ENCODE results near the gene ITGAX.

Gene ITGAX

DNA sequence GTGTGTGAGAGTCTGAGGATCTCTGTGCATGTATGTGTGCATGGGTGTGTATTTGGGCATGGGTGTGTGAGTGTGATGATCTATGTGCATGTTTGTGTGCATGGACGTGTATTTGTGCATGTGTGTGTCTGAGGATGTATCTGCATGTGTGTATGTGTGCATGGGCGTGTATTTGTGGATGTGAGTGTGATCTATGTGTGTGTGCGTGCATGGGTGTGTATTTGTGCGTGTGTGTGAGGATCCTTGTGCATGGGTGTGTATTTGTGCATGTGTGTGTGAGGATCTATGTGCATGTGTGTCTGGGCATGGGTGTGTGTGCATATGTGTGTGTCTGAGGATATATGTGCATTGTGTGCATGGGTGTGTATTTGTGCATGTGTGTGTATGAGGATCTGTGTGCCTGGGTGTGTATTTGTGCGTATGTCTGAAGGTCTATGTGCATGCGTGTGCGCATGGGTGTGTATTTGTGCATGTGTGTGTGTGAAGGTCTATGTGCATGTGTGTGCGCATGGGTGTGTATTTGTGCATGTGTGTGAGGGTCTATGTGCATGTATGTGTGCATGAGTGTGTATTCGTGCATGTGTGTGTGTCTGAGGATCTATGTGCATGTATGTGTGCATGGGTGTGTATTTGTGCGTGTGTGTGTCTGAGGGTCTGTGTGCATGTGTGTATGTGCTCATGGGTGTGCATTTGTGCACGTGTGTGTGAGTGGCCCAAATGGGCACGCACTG is 26.5 kb upstream of the ITGAX start:
- H3K9me3 ChIP-seq (ENCODE audit: insufficient read depth, low read length): 0 out of 2 replicates have a peak, but pooled peaks cover 1% of the 10 kb centered on the region
- no peak overlapping the region for H3K9ac ChIP-seq (ENCODE audit: insufficient read length, low read depth)
- peaks cover 38% of the 10 kb centered on the region for H3K27me3 ChIP-seq (ENCODE audit: insufficient read depth, insufficient read length)
- TF ChIP-seq SUZ12 (IDR thresholded peaks at IDR 0.05; ENCODE audit: extremely low read depth, insufficient read depth, insufficient read length): no peak
- TF ChIP-seq ZNF274 (IDR thresholded peaks at IDR 0.05; ENCODE audit: low read depth, low read length): no peak
- no peak for TF ChIP-seq YY1 (IDR thresholded peaks at IDR 0.05; ENCODE audit: insufficient read depth, insufficient read length)
- peaks cover 13% of the 10 kb centered on the region for H3K4me1 ChIP-seq (ENCODE audit: insufficient read depth, insufficient read length)
- no peaks in the 10 kb centered on the region for H3K36me3 ChIP-seq (ENCODE audit: insufficient read depth, insufficient read length, low read length)
- DNase-seq (ENCODE audit: low read depth, low spot score): no peak
- no peak overlapping the region for H3K4me3 ChIP-seq (ENCODE audit: insufficient read length, low read depth)

- no peak overlapping the region for H3K9ac ChIP-seq (ENCODE audit: insufficient read length, low read depth)
- TF ChIP-seq SUZ12 (IDR thresholded peaks at IDR 0.05; ENCODE audit: extremely low read depth, insufficient read depth, insufficient read length) (no peak), YY1 (IDR thresholded peaks at IDR 0.05; ENCODE audit: insufficient read depth, insufficient read length) (no peak), ZNF274 (IDR thresholded peaks at IDR 0.05; ENCODE audit: low read depth, low read length) (no peak)
- no peaks in the 10 kb centered on the region for H3K36me3 ChIP-seq (ENCODE audit: insufficient read depth, insufficient read length, low read length)
- H3K27me3 ChIP-seq (ENCODE audit: insufficient read depth, insufficient read length): peaks cover 38% of the 10 kb centered on the region
- H3K4me3 ChIP-seq (ENCODE audit: insufficient read length, low read depth): no peak overlapping the region
- no peak for DNase-seq (ENCODE audit: low read depth, low spot score)
- H3K9me3 ChIP-seq (ENCODE audit: insufficient read depth, low read length): no peaks in the 10 kb centered on the region
- peaks cover 13% of the 10 kb centered on the region for H3K4me1 ChIP-seq (ENCODE audit: insufficient read depth, insufficient read length)
Measured at GRCh38 chr16:31329671-31330552, 25.1 kb upstream of the ITGAX start.

DNA sequence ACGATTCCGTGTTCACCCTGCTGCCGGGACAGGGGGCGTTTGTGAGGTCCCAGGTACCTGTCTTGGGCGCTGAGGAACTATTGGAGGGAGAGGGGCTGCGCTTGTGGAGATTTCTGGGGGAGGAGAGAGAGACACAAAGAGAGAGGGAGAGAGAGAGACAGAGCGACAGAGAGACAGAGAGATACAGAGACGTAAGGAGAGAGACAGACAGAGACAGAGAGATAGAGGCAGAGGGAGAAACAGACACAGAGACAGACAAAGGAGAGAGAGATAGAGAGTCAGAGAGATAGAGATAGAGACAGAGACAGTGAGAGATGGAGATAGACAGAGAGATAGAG is 24.5 kb upstream of the ITGAX start:
- Histone ChIP-seq H3K27me3 (ENCODE audit: insufficient read depth, insufficient read length) (peaks cover 38% of the 10 kb centered on the region), H3K9ac (ENCODE audit: insufficient read length, low read depth) (no peak overlapping the region), H3K36me3 (ENCODE audit: insufficient read depth, insufficient read length, low read length) (no peaks in the 10 kb centered on the region), H3K4me3 (ENCODE audit: insufficient read length, low read depth) (no peak overlapping the region), H3K4me1 (ENCODE audit: insufficient read depth, insufficient read length) (peaks cover 13% of the 10 kb centered on the region), H3K9me3 (ENCODE audit: insufficient read depth, low read length) (no peaks in the 10 kb centered on the region)
- TF ChIP-seq SUZ12 (IDR thresholded peaks at IDR 0.05; ENCODE audit: extremely low read depth, insufficient read depth, insufficient read length): no peak
- no peak for DNase-seq (ENCODE audit: low read depth, low spot score)

GRCh38 chr16:31331141-31331764 is 23.7 kb upstream of the ITGAX start:
- peak overlapping the region; percentile 51 for H3K9ac ChIP-seq (ENCODE audit: insufficient read length, low read depth)
- H3K4me3 ChIP-seq (ENCODE audit: insufficient read length, low read depth): peak overlapping the region; percentile 17
- no peaks in the 10 kb centered on the region for H3K9me3 ChIP-seq (ENCODE audit: insufficient read depth, low read length)
- DNase-seq (ENCODE audit: low read depth, low spot score): no peak
- TF ChIP-seq YY1 (IDR thresholded peaks at IDR 0.05; ENCODE audit: insufficient read depth, insufficient read length) (no peak), ZNF274 (IDR thresholded peaks at IDR 0.05; ENCODE audit: low read depth, low read length) (no peak), SUZ12 (IDR thresholded peaks at IDR 0.05; ENCODE audit: extremely low read depth, insufficient read depth, insufficient read length) (peak; percentile 48)
- peaks cover 38% of the 10 kb centered on the region for H3K27me3 ChIP-seq (ENCODE audit: insufficient read depth, insufficient read length)
- no peaks in the 10 kb centered on the region for H3K36me3 ChIP-seq (ENCODE audit: insufficient read depth, insufficient read length, low read length)
- H3K4me1 ChIP-seq (ENCODE audit: insufficient read depth, insufficient read length): peaks cover 13% of the 10 kb centered on the region

GRCh38 chr16:31331807-31332301 is 23.1 kb upstream of the ITGAX start:
- peak overlapping the region; percentile 51 for H3K9ac ChIP-seq (ENCODE audit: insufficient read length, low read depth)
- H3K27me3 ChIP-seq (ENCODE audit: insufficient read depth, insufficient read length): peaks cover 38% of the 10 kb centered on the region
- H3K9me3 ChIP-seq (ENCODE audit: insufficient read depth, low read length): no peaks in the 10 kb centered on the region
- H3K4me3 ChIP-seq (ENCODE audit: insufficient read length, low read depth): peak overlapping the region; percentile 17
- H3K36me3 ChIP-seq (ENCODE audit: insufficient read depth, insufficient read length, low read length): no peaks in the 10 kb centered on the region
- TF ChIP-seq SUZ12 (IDR thresholded peaks at IDR 0.05; ENCODE audit: extremely low read depth, insufficient read depth, insufficient read length): no peak
- DNase-seq (ENCODE audit: low read depth, low spot score): no peak
- H3K4me1 ChIP-seq (ENCODE audit: insufficient read depth, insufficient read length): peaks cover 13% of the 10 kb centered on the region

DNA sequence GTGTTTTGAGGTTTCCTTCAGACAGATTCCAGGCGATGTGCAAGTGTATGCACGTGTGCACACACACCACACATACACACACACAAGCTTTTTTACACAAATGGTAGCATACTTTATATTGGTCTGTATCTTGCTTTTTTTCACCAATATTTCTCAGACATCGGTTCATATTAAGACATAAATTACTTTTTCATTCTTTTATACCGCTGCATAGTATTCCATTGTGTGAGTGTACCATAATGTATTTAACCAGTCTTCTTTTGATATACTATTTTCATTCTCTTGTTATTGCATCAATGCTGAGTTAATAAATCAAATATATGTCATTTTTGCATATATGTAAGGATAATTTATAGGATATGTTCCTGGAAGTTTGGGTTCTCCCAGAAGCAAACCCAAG is 22.4 kb upstream of the ITGAX start:
- Histone ChIP-seq H3K9ac (ENCODE audit: insufficient read length, low read depth) (no peak overlapping the region), H3K4me1 (ENCODE audit: insufficient read depth, insufficient read length) (peaks cover 13% of the 10 kb centered on the region), H3K9me3 (ENCODE audit: insufficient read depth, low read length) (no peaks in the 10 kb centered on the region), H3K4me3 (ENCODE audit: insufficient read length, low read depth) (no peak overlapping the region), H3K36me3 (ENCODE audit: insufficient read depth, insufficient read length, low read length) (no peaks in the 10 kb centered on the region), H3K27me3 (ENCODE audit: insufficient read depth, insufficient read length) (peaks cover 38% of the 10 kb centered on the region)
- no peak for TF ChIP-seq ZNF274 (IDR thresholded peaks at IDR 0.05; ENCODE audit: low read depth, low read length)
- TF ChIP-seq YY1 (IDR thresholded peaks at IDR 0.05; ENCODE audit: insufficient read depth, insufficient read length): no peak
- no peak for TF ChIP-seq SUZ12 (IDR thresholded peaks at IDR 0.05; ENCODE audit: extremely low read depth, insufficient read depth, insufficient read length)
- DNase-seq (ENCODE audit: low read depth, low spot score): no peak
